HUES48 (cell line): ENCODE results near the gene SIGLECL1.

Experiments
- H3K27ac ChIP-seq: one replicate; pipeline ENCODE4 v1.7.0; 2013; ENCODE audit warnings: low read depth, low read length, inconsistent platforms
- H3K27me3 ChIP-seq: 2 replicates; pipeline ENCODE4 v1.6.1; 2013; ENCODE audit warnings: mild to moderate bottlenecking, low read length; ENCODE audit not compliant: control insufficient read depth, insufficient read depth
- H3K36me3 ChIP-seq: 2 replicates; pipeline ENCODE4 v1.6.1; 2013; ENCODE audit warnings: low read length; ENCODE audit not compliant: control insufficient read depth, insufficient read depth
- H3K4me1 ChIP-seq: 2 replicates; pipeline ENCODE4 v1.6.1; 2013; ENCODE audit warnings: mild to moderate bottlenecking, low read length; ENCODE audit not compliant: control insufficient read depth, insufficient read depth
- H3K4me3 ChIP-seq: 2 replicates; pipeline ENCODE4 v1.5.1; 2013; ENCODE audit warnings: mild to moderate bottlenecking, low read depth, low read length
- H3K9ac ChIP-seq: 2 replicates; pipeline ENCODE4 v1.6.1; 2013; ENCODE audit warnings: mild to moderate bottlenecking, low read depth, low read length, moderate library complexity
- H3K9me3 ChIP-seq: 2 replicates; pipeline ENCODE4 v1.6.1; 2013; ENCODE audit warnings: low read length; ENCODE audit not compliant: control insufficient read depth, insufficient read depth

The SIGLECL1 gene

GRCh38 chr19:51277112-51277511 lies 26.2 kb downstream of the SIGLECL1 start:
- Histone ChIP-seq H3K9ac (no peak overlapping the region), H3K4me1 (no peaks in the 10 kb centered on the region), H3K4me3 (no peak overlapping the region), H3K27ac (no peak overlapping the region), H3K36me3 (no peaks in the 10 kb centered on the region), H3K9me3 (peaks cover 8% of the 10 kb centered on the region; the same call in 1 of the 2 replicates), H3K27me3 (no peaks in the 10 kb centered on the region)

DNA sequence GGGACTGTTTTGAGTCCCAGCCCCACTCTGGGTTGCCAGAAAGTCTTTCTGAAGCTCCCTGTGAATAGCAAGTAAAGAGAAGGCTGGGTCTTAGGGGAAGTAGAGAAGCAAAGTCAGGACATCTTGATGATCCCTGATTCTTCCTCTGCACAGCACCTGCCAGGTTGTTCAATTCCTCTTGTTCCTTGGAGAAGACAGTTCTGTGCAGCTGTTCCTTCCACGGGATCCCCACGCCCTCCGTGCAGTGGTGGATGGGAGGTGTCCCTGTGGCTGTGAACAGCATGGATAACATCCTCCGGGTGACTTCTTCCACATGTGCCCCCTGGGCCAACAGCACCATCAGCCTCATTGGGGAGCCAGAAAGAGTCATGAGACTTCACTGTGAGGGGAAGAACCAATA lies 31.5 kb downstream of the SIGLECL1 start:
- no peak overlapping the region for H3K9ac ChIP-seq
- no peaks in the 10 kb centered on the region for H3K27me3 ChIP-seq
- no peaks in the 10 kb centered on the region for H3K4me1 ChIP-seq

DNA sequence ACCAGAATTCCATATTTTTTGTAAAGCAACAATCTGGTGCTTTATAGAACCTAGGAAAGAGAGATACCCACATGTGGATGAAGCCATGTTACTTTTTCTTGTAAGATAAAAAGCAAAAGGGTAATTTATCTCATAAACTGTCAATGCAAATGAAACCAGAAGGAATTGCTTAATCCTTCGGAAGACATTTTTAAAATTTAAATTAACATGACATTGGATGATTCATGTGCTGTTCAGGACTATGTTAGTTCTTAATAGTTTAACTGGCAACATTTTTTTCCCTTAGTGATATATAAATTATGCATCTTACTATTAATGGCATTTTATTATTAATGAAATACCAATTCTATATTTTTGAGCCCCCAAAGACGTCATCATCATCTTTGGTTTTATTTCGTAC lies 34.8 kb downstream of the SIGLECL1 start:
- no peaks in the 10 kb centered on the region for H3K27me3 ChIP-seq
- no peaks in the 10 kb centered on the region for H3K9me3 ChIP-seq
- no peak overlapping the region for H3K4me3 ChIP-seq
- no peaks in the 10 kb centered on the region for H3K36me3 ChIP-seq
- H3K4me1 ChIP-seq = no peaks in the 10 kb centered on the region
- H3K9ac ChIP-seq = no peak overlapping the region
- no peak overlapping the region for H3K27ac ChIP-seq

More for the DNA sequence above, 31.5 kb downstream of the SIGLECL1 start:
- H3K4me3 ChIP-seq = no peak overlapping the region
- H3K9me3 ChIP-seq = peaks cover 8% of the 10 kb centered on the region; the same call in 1 of the 2 replicates
- no peaks in the 10 kb centered on the region for H3K36me3 ChIP-seq
- no peak overlapping the region for H3K27ac ChIP-seq

DNA sequence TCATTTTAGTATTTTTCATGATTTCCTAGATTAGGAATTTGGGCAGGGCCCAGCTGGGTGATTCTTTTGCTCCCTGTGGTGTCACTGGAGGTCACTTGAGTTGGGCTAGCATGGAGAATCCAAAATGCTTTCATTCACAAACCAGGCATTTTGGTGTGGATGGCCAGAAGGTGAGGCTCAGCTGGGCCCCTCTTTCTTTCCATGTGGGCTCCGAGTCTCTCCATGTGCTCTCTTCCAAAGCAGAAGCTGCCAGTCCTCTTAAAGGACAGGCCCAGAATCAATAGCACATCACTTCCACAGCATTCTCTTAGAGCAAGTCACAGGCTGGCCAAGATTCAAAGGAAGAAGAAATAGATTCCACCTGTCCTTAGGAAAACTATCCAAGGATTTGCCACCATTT lies 38.8 kb downstream of the SIGLECL1 start:
- Histone ChIP-seq H3K4me3 (no peak overlapping the region), H3K27me3 (no peaks in the 10 kb centered on the region), H3K36me3 (no peaks in the 10 kb centered on the region), H3K27ac (no peak overlapping the region), H3K9me3 (no peaks in the 10 kb centered on the region), H3K4me1 (peaks cover 21% of the 10 kb centered on the region), H3K9ac (no peak overlapping the region)

DNA sequence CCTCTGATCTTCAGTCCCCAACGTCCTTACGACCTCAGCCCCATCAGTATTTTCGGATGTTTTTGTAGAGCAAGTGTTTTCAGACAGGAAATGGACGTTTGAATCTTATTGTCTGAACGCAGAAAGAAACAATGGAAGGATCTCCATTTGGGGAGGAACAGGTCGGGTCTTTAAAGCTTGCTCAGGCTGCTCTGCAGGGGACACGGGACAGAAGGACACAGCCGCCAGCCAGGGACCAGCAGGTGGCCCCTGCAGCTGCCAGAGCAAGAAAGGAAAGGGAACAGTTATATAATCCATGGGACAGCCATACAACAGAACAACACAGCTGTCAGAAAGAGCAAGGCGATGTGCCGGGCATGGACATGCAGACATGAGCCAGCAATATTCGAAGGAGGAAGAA lies 42.1 kb downstream of the SIGLECL1 start:
- H3K36me3 ChIP-seq = no peaks in the 10 kb centered on the region
- peak overlapping the region; percentile 76 for H3K27ac ChIP-seq
- H3K9ac ChIP-seq = peak overlapping the region; percentile 25; the same call in 1 of the 2 replicates
- H3K4me1 ChIP-seq = peaks cover 38% of the 10 kb centered on the region
- H3K27me3 ChIP-seq = no peaks in the 10 kb centered on the region
- H3K9me3 ChIP-seq = no peaks in the 10 kb centered on the region
- H3K4me3 ChIP-seq = 0 out of 2 replicates have a peak overlapping the region, but pooled peaks have one; percentile 3

GRCh38 chr19:51293571-51294210 lies 42.8 kb downstream of the SIGLECL1 start:
- peak overlapping the region; percentile 25; the same call in 1 of the 2 replicates for H3K9ac ChIP-seq
- H3K4me3 ChIP-seq = peak overlapping the region; percentile 10; the same call in 1 of the 2 replicates
- H3K27ac ChIP-seq = peak overlapping the region; percentile 76

GRCh38 chr19:51294211-51294976 lies 43.5 kb downstream of the SIGLECL1 start:
- Histone ChIP-seq H3K27ac (peak overlapping the region; percentile 76), H3K4me1 (peaks cover 38% of the 10 kb centered on the region), H3K9me3 (no peaks in the 10 kb centered on the region), H3K27me3 (no peaks in the 10 kb centered on the region), H3K9ac (no peak overlapping the region; the same call in 1 of the 2 replicates), H3K36me3 (no peaks in the 10 kb centered on the region), H3K4me3 (0 out of 2 replicates have a peak overlapping the region, but pooled peaks have one; percentile 10)

More at GRCh38 chr19:51293571-51294210, 42.8 kb downstream of the SIGLECL1 start:
- no peaks in the 10 kb centered on the region for H3K9me3 ChIP-seq
- H3K36me3 ChIP-seq = no peaks in the 10 kb centered on the region
- peaks cover 38% of the 10 kb centered on the region for H3K4me1 ChIP-seq
- no peaks in the 10 kb centered on the region for H3K27me3 ChIP-seq

- Histone ChIP-seq H3K27ac (peak overlapping the region; percentile 58), H3K9me3 (no peaks in the 10 kb centered on the region), H3K36me3 (no peaks in the 10 kb centered on the region), H3K4me1 (peaks cover 38% of the 10 kb centered on the region), H3K27me3 (no peaks in the 10 kb centered on the region), H3K4me3 (no peak overlapping the region), H3K9ac (no peak overlapping the region)
Observed at GRCh38 chr19:51294977-51295375, 44.1 kb downstream of the SIGLECL1 start.

- Histone ChIP-seq H3K4me1 (peaks cover 38% of the 10 kb centered on the region), H3K4me3 (no peak overlapping the region), H3K9me3 (no peaks in the 10 kb centered on the region), H3K27ac (peak overlapping the region; percentile 32), H3K36me3 (no peaks in the 10 kb centered on the region), H3K9ac (no peak overlapping the region), H3K27me3 (no peaks in the 10 kb centered on the region)
Observed at GRCh38 chr19:51295382-51296126, 44.7 kb downstream of the SIGLECL1 start.

- Histone ChIP-seq H3K4me1 (peaks cover 38% of the 10 kb centered on the region), H3K27me3 (no peaks in the 10 kb centered on the region)
Observed at GRCh38 chr19:51296336-51297093, 45.6 kb downstream of the SIGLECL1 start.

More at GRCh38 chr19:51296336-51297093, 45.6 kb downstream of the SIGLECL1 start:
- Histone ChIP-seq H3K9me3 (no peaks in the 10 kb centered on the region), H3K36me3 (no peaks in the 10 kb centered on the region), H3K9ac (no peak overlapping the region), H3K27ac (no peak overlapping the region), H3K4me3 (no peak overlapping the region)
